Spleen (tissue), 11 donors: ENCODE results near the gene SUN1. TPM values are rescaled to one million over a fixed set of nuclear protein-coding genes. Genes with fewer than 3 reads are reported as not detected.

Source experiments
- DNase-seq: peaks from one replicate; pipeline ENCODE4 v3.0.0-alpha.2; 2020
- H3K27ac ChIP-seq, 8 donors: fragments of 200-600 bp; sonication (generic) in 7 of 8; 1 replicate in 4 of 8; 2 replicates in 4 of 8; pipeline versions ENCODE4 v1.5.0 to v1.8.0; 2016 to 2021; ENCODE audit warnings: inconsistent platforms in 4 of 8, mild to moderate bottlenecking in 4 of 8, moderate library complexity in 1 of 8
- H3K27me3 ChIP-seq, 7 donors: fragments of 200-600 bp; sonication (generic) in 6 of 7; replicated peaks in 1 of 7; 1 replicate in 4 of 7; 2 replicates in 3 of 7; pipeline versions ENCODE4 v1.5.0 to v1.8.0; 2016 to 2021; ENCODE audit warnings: inconsistent platforms in 3 of 7, mild to moderate bottlenecking in 1 of 7
- H3K36me3 ChIP-seq, 6 donors: fragments of 200-600 bp; sonication (generic) in 5 of 6; 1 replicate in 4 of 6; 2 replicates in 2 of 6; pipeline versions ENCODE4 v1.5.0 to v1.8.0; 2016 to 2021; ENCODE audit warnings: inconsistent platforms in 2 of 6
- H3K4me1 ChIP-seq, 6 donors: fragments of 200-600 bp; sonication (generic) in 5 of 6; 1 replicate in 3 of 6; 2 replicates in 3 of 6; pipeline versions ENCODE4 v1.5.0 to v1.8.0; 2016 to 2021; ENCODE audit warnings: inconsistent platforms in 3 of 6
- H3K4me3 ChIP-seq, 8 donors: fragments of 200-600 bp; sonication (generic) in 7 of 8; 1 replicate in 4 of 8; 2 replicates in 4 of 8; pipeline versions ENCODE4 v1.5.0 to v1.8.0; 2016 to 2021; ENCODE audit warnings: inconsistent platforms in 4 of 8, mild to moderate bottlenecking in 4 of 8, moderate library complexity in 2 of 8
- H3K9me3 ChIP-seq, 8 donors: fragments of 200-600 bp; sonication (generic) in 7 of 8; 1 replicate in 4 of 8; 2 replicates in 4 of 8; pipeline versions ENCODE4 v1.5.0 to v1.8.0; 2016 to 2021; ENCODE audit warnings: inconsistent platforms in 4 of 8
- CTCF ChIP-seq, 11 experiments: fragments of 200-600 bp in 7 of 11; fragments of 450-650 bp in 4 of 11; sonication (generic) in 4 of 11; IDR thresholded peaks in 8 of 11; conservative IDR thresholded peaks in 3 of 11; 1 replicate in 7 of 11; 2 replicates in 4 of 11; pipeline versions ENCODE4 v1.4.0 to v1.8.0; 2016 to 2021; ENCODE audit warnings: antibody characterized with exemption in 11 of 11, inconsistent platforms in 4 of 11, mild to moderate bottlenecking in 1 of 11
- POLR2A ChIP-seq, 3 donors: fragments of 450-650 bp; IDR thresholded peaks; one replicate each; pipeline ENCODE4 v1.5.1; 2017; ENCODE audit warnings: antibody characterized with exemption in 3 of 3, mild to moderate bottlenecking in 1 of 3
- POLR2AphosphoS5 ChIP-seq, 3 donors: sonication (generic); formaldehyde crosslinking; IDR thresholded peaks; one replicate each; pipeline ENCODE4 v1.5.1; 2017; ENCODE audit warnings: antibody characterized with exemption in 3 of 3
- WGBS, 5 donors: extraction: QIAGEN DNeasy Blood & Tissue Kit in 3 of 5; methylation state at CpG; one replicate each; pipeline versions ENCODE4 v1.1.5 to v1.1.7; 2013 to 2018; 5-methylcytosine and 5-hydroxymethylcytosine counted together
- intact Hi-C: fragments of 100-400 bp; cut with DNase I; formaldehyde crosslinking; loops from one replicate; pipeline ENCODE4 v1.15.0; 2023; ENCODE audit warnings: low total_unique reads
- polyA plus RNA-seq, 3 donors: library from polyadenylated mRNA; stranded (reverse); fragments of 200-250 nt; gene quantifications; one replicate each; pipeline ENCODE4 v1.2.1, GENCODE V29; 2013
- total RNA-seq, 7 donors: library from RNA; depleted of rRNA in 3 of 7; stranded (reverse); fragments of >200 nt in 3 of 7; fragmentation: NEBNext Ultra II Directional in 4 of 7; extraction: Animal tissue kit (Norgen Biotek cat#: 25700) in 4 of 7; gene quantifications; one replicate each; pipeline versions ENCODE4 v1.1.0 to v1.2.1, GENCODE V29; 2016 to 2021
- donor health status: healthy with polysubstance abuse.
- donor health status: DM: no; HTN: no; CAD: no; lungs with moderate emphysema.
- donor health status: DM: no; HTN: no; CAD: no.
- donor health status: Bipolar disorder and iron deficiency.
- donor health status: healthy.
- donor health status: DM: no; HTN: no; CAD: no.
- donor health status: DM: yes; HTN: yes; CAD: no.

SUN1 gene
- total and polyA plus RNA-seq, 10 donors: 33.2 to 181 (median 135) TPM

DNA sequence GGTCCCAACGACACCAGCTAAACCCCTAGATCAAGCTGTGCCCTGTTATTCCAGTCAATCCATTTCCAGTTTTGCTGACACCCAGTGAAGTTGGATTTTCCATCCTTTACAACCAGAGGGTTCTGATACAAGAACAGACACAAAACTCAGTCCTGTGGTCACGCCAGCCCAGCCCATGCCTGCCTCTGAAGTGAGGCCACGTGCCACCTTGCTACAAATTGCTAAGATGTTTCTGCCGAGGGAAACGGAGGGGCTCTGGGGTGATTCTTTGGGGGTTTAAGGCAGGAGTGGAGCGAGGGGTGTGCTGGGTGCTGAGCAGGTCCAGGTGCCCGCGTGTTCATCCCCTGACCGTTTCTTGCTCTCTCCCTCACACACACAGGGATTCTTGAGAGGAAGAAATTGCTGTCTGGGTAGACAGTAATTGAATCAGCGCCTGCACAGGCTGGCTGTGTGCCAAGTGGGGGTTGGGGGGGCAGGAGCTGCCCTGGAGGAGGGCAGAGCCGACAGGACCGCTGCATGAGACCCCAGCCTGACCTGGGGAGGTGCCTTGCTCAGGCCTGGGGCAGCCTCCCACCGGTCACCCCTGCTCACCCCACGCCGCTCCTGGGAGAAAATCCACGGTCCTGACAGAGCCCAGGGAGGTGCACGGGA is 84.1 kb downstream of the SUN1 start:
- 69 to 78% (median 74%) methylated on average over 10 to 17 of the region's 17 CpGs for WGBS, 5 donors
- Histone ChIP-seq H3K36me3 (peaks cover 0 to 22% (median 0%) of the 10 kb centered on the region in 6 donors), H3K27ac (no peak overlapping the region), H3K27me3 (no peaks in the 10 kb centered on the region), H3K9me3 (no peaks in the 10 kb centered on the region), H3K4me1 (peaks cover 0 to 47% (median 7%) of the 10 kb centered on the region in 6 donors), H3K4me3 (no peak overlapping the region)
- peak; percentile 64 for DNase-seq
- no peak for TF ChIP-seq POLR2A (IDR thresholded peaks at IDR 0.05)
- no peak for TF ChIP-seq CTCF (IDR thresholded peaks at IDR 0.05 in 8 of 11, conservative IDR thresholded peaks at IDR 0.05 in 3 of 11)
- no peak for TF ChIP-seq POLR2AphosphoS5 (IDR thresholded peaks at IDR 0.05)
- intact Hi-C loops: no loop called here

DNA sequence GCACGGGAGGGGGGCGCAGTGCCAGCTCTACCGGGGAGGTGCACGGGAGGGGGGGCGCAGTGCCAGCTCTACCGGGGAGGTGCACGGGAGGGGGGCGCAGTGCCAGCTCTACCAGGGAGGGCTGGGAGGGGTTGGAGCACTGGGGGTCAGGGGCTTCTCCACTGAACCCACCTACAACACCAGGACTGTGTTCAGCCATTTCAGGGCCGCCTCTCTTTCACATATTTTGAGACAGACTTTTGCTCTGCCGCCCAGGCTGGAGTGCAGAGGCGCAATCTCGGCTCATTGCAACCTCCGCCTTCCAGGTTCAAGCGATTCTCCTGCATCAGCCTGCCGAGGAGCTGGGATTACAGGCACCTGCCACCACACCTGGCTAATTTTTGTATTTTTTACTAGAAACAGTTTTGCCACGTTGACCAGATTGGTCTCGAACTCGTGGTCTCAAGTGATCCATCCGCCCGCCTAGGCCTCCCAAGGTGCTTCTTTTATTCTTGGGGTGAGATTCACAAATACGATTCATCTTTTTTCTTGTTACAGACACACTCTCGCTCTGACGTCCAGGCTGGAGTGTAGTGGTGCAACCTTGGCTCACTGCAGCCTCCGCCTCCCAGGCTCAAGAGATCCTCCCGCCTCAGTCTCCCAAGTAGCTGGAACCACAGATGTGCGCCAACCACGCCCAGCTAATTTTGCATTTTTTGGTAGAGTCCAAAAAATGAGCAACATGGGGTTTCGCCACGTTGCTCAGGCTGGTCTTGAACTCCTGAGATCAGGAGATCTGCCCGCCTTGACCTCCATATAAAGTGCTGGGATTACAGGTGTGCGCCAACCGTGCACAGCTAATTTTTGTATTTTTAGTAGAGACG is 85.2 kb downstream of the SUN1 start:
- no peak overlapping the region for H3K27ac ChIP-seq
- H3K4me3 ChIP-seq: no peak overlapping the region
- peaks cover 7 to 48% (median 18%) of the 10 kb centered on the region in 6 donors for H3K4me1 ChIP-seq
- intact Hi-C loops: no loop called here
- no peaks in the 10 kb centered on the region for H3K9me3 ChIP-seq
- peak; percentile 41 for DNase-seq
- TF ChIP-seq POLR2A (IDR thresholded peaks at IDR 0.05) (no peak), POLR2AphosphoS5 (IDR thresholded peaks at IDR 0.05) (no peak), CTCF (IDR thresholded peaks at IDR 0.05 in 8 of 11, conservative IDR thresholded peaks at IDR 0.05 in 3 of 11) (no peak)
- WGBS, 5 donors: 85 to 95% (median 91%) methylated on average over 25 to 29 of the region's 33 CpGs
- peaks cover 0 to 22% (median 0%) of the 10 kb centered on the region in 6 donors for H3K36me3 ChIP-seq
- H3K27me3 ChIP-seq: peaks cover 0 to 9% (median 0%) of the 10 kb centered on the region in 7 donors

GRCh38 chr7:918118-918425 is 85.8 kb downstream of the SUN1 start:
- Histone ChIP-seq H3K27ac (no peak overlapping the region), H3K27me3 (peaks cover 0 to 9% (median 0%) of the 10 kb centered on the region in 7 donors), H3K9me3 (no peaks in the 10 kb centered on the region), H3K36me3 (peaks cover 0 to 22% (median 0%) of the 10 kb centered on the region in 6 donors), H3K4me1 (peaks cover 10 to 50% (median 24%) of the 10 kb centered on the region in 6 donors), H3K4me3 (no peak overlapping the region)
- 82 to 93% (median 88%) methylated on average over 9 of the region's 9 CpGs for WGBS, 5 donors
- TF ChIP-seq CTCF (IDR thresholded peaks at IDR 0.05 in 8 of 11, conservative IDR thresholded peaks at IDR 0.05 in 3 of 11): no peak
- intact Hi-C loops: no loop called here
- peak; percentile 42 for DNase-seq
